Hepatocyte (in vitro differentiated cells): ENCODE data around the gene TAS2R30.

Source experiments
- CTCF ChIP-seq: fragments of 200-600 bp; sonication (generic); IDR thresholded peaks from 2 replicates; pipeline ENCODE4 v1.5.1; 2016; ENCODE audit warnings: antibody characterized with exemption, mild to moderate bottlenecking; ENCODE audit not compliant: poor library complexity
- EZH2phosphoT487 ChIP-seq: fragments of 200-600 bp; sonication (generic); IDR thresholded peaks from one replicate; pipeline ENCODE4 v1.6.1; 2018; ENCODE audit warnings: antibody characterized with exemption, mild to moderate bottlenecking, low read depth, moderate library complexity; ENCODE audit not compliant: unreplicated experiment, severe bottlenecking

- TF ChIP-seq CTCF (no peak), EZH2phosphoT487 (no peak)
Measured at GRCh38 chr12:11164384-11164783, 29.9 kb upstream of the TAS2R30 start.
